ENCODE data around the gene UBA1.

GRCh38 chrX:47175588-47175980, 18.0 kb upstream of the UBA1 start:
- TF ChIP-seq CTCF (IDR thresholded peaks at IDR 0.05; ENCODE audit: low read depth, low read length, poor library complexity, severe bottlenecking) (no peak), EZH2phosphoT487 (IDR thresholded peaks at IDR 0.05; ENCODE audit: borderline replicate concordance, low read length) (no peak)
